ENCODE measurements around the gene C19orf81.

Gene C19orf81

DNA sequence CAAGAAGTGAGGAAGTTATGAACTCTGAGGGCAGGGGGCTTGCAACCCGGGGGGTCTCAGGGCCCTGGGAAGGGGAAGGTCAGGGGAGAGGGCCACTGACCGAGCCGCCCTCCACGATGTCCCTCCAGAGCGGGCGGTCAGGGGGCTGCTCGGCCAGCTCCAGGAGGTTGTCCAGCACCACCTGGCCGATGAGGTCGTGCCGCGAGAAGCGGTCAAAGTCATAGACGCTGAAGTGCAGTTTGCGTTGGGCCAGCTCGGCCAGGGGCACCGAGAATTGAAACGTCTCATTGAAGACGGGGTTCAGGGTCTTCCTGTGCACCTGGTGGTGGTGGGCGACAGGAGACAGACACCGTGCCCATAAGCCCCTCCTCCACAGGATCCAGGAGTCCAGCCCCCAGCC is 20.1 kb upstream of the C19orf81 start:
- no peak for DNase-seq (ENCODE audit: low read depth, low spot score)

DNA sequence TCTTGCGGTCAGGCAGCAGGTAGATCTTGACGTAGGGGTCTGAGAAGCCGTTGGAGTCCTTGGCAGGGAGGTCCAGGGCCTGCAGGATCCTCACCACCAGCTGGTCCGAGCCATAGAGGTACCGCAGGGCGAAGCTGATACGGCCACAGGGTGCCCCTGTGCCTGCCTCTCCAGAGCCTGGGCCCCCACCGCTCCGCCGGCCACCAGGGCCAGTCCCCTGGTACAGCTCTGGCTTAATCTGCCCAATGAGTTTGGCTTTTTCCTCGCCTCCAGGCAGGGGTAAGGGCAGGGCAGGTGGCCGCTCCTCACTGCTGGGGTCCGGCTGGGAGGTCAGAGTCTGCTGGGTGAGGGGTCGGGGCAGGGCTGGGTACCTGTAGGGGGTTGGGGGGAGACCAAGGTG is 19.4 kb upstream of the C19orf81 start:
- DNase-seq (ENCODE audit: low read depth, low spot score): no peak

DNA sequence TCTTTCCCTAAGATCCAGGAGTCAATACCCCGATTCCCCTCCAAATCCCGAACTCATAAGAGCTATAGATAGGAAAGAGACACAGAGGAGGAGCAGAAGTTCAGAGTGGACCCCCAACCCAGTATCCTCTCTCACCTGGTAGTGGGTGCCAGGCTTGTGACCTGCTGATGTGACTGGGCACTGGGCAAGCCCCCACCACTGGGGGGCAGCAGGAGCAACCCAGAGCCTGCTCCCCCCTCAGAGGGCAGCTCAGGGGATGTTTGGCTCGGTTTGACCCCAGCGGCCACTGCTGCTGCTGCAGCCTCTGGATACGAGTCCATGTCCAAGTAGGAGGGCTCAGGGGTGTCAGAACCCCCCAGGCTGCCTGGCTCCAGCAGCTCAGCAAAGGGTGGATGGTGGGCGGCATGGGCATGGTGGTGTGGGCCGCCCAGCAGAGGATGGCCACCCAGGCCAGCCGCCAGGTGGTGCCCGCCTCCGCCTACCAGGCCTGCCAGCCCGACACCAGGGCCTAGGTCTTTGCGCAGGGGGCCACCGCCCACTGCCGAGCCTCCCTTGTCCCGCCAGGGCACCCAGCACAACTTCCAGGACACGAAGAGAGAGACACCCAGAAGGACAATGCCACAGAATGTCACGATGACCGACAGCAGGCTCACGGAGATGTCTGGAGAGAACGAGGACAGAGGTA is 17.0 kb upstream of the C19orf81 start:
- DNase-seq (ENCODE audit: low read depth, low spot score): no peak

DNA sequence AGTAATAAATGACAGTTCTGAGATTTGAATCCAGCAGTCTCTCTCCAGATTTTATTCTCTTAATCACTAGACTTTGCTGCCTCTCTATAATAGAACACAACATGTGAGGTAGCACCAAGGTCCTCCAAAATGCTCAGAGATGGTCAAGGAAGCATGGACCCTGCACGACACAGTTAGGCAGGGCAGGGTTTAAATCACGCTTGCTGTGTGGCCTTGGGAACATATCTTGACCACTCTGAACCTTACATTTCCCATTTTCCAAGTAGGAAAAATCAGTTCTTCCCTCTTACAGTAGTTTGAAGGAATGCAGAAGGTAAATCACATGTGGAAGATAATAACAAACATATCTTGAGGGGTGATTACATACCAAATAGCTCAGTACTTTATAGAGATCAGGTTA is 15.9 kb upstream of the C19orf81 start:
- no peak for DNase-seq (ENCODE audit: low read depth, low spot score)

DNA sequence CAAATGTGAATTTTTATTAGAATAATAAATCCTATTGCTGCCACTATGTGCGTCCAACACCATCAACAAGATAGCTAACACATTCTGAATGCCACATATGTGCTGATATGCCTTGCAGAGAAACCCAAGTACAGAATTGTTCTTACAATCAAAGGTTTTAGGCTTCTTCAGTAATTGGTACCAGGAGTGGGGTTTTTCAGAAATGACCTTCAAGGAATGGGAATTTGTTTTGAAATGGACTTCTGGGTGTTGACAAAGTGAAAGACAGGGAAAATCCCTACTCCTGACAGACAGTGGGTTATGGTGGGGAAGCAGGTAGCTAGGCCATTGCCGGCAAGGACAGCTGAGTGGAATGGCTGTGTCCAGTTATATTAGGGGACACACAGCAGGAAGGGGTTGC is 15.3 kb upstream of the C19orf81 start:
- no peak for DNase-seq (ENCODE audit: low read depth, low spot score)

DNA sequence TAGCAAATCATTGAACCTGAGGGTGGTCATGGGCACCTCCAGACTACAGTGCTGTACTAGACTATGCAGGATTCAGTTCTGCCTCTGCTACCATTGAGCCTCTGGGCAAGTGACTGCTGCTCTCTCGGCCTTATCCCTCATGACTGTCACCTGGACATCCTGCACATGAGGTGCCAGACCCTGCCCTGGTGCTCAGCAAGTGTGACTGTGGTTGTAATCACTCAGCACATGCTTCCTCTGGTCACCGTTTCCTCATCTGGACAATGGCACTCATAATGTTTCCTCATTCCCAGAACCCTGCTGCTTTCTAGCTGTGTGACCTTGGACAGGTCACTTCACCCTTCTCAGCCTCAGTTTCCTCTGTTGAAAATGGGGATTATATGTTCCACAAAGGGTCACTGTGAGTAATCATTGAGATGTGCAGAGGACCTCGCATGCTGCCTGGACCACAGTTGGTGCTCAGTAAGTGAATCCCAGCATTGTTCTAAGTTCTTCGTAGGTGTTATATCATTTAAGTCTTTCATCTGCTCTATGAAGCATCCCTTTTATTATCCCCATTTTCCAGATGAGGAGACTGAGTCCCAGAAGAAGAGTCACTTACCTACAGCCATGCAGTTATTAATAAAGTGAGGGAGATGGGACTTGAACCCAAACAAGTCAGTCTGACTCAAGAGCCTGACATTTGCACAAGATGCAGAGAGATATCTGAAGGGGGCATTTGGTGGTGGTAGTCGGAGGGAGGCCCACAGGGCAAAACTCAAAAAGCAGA is 12.7 kb upstream of the C19orf81 start:
- no peak for DNase-seq (ENCODE audit: low read depth, low spot score)

DNA sequence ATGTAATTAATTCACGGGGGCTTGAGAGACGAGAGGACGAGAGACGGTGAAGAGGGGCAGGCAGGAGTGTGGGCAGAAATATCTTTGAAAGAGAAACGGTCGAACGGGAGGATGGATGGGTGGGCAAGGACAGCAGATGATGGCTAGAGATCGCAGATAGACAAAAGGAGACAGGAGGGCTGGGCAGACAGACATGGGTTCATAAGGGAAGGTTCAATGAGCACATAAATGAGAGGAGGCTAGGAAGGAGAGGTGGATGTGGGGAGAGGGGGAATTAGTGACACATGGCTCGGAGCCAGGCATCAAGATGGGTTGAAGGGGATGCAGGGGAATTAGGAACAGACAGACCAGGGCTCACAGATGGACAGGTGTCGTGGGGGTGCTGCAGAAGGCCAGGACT is 10.6 kb upstream of the C19orf81 start:
- no peak for DNase-seq (ENCODE audit: low read depth, low spot score)

DNA sequence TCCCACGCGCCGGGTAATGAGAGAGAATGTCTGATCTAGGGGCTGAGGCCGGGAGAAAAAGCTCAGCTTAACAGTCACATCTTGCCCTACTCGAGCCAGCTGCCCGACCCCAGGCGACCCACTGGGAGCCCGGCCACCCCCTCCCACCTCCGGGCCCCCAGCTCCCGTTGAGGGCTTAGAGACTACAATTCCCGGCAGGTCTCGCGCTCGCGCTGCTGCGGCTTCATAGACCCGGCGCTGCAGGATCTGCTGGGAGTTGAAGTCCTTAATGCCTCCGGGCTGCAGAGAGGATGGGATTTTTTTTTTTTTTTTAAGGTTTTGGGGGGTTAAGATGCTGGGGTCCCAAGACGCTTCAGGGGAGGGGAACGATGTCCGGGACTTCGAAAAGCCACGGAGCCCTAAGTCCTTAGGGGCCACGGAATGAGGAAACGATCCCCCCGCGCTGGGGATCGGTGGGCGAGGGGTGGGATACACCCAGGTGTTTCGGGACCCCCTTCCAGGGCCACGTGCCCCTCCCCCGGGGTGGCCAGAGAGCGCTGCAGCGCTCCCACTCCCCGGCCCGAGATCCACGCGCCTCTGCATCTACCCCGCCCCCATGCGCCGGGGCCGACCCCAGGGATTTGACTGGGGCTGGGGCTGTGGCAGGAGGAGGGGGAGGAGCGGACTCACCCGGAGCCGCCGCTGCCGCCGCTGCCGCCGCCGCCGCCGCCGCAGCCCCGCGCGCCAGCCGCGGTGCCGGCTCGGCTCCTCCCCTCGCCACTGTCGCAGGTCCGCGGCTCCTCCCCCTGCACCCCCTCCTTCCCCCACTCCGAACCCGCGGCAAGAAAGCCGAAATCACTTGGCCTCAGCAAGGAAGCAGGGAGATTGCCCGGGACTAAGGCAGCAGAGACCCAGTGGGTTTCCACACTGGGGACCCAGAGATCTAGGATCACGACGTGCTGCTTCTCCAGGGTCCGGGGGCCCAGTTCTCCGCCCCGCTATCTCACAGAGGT is 9.8 kb upstream of the C19orf81 start, which contains the start of gene SYT3:
TSS of gene SYT3 (minus strand) at position 761 of the 992 bp plus-strand sequence. CDS start 2,470 bp downstream, outside the sequence.
- no peak for DNase-seq (ENCODE audit: low read depth, low spot score)

DNA sequence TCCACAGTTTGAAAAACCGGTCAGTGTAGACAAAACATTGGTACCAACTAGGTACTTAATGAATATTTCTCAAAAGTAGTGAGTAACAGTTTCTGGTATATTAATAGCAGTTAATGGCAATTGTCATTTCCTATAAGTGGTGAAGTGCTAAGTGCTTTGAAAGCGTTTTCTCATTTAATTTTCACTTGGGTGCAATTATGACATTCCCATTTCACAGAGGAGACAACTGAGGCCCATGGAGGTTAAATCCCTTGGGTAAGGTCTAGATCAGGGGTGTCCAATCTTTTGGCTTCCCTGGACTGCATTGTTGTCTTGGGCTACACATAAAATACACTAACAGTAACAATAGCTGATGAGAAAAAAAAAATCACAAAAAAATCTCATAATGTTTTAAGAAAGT is 8.9 kb upstream of the C19orf81 start:
- DNase-seq (ENCODE audit: low read depth, low spot score): no peak

DNA sequence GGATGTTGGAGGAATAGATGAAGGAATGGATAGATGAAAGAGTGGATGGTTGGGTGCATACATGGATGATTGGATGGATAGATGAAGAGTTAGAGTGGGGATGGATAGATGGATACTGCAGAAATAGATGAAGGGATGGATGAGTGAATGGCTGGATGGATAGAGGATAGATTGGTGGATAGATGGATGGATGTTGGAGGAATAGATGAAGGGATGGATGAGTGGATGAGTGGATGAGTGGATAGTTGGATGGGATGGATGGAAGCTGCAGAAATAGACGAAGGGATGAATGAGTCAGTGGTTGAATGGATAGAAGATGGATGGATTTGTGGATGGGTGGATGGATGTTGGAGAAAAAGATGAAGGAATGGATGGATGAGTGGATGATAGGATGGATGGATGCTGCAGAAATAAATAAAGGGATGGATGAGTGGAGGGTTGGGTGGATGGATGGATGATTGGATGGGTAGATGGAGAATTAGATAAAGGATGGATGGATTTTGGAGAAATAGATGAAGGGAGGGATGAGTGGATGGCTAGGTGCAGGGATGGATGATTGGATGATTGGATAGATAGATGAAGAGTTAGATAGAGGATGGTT is 4.8 kb upstream of the C19orf81 start:
- DNase-seq (ENCODE audit: low read depth, low spot score): no peak

DNA sequence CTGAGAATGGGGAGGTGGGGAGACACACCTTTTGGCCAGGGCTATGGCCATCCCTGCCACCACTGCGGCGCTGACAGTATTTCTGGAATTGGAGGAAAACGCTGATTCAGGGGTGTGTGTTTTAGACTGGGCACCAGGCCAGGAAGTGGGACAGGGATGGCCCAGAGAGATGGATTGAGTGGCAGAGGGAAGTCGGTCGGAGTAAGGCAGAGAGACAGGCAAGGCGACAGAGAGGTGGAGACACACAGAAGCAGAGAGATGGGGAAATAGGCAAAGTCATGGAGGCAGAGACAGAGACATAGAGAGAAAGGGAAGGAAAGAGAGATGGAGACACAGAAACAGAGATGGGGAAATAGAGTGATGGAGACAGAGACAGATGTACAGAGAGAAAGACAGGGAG is 4.1 kb upstream of the C19orf81 start:
- no peak for DNase-seq (ENCODE audit: low read depth, low spot score)

DNA sequence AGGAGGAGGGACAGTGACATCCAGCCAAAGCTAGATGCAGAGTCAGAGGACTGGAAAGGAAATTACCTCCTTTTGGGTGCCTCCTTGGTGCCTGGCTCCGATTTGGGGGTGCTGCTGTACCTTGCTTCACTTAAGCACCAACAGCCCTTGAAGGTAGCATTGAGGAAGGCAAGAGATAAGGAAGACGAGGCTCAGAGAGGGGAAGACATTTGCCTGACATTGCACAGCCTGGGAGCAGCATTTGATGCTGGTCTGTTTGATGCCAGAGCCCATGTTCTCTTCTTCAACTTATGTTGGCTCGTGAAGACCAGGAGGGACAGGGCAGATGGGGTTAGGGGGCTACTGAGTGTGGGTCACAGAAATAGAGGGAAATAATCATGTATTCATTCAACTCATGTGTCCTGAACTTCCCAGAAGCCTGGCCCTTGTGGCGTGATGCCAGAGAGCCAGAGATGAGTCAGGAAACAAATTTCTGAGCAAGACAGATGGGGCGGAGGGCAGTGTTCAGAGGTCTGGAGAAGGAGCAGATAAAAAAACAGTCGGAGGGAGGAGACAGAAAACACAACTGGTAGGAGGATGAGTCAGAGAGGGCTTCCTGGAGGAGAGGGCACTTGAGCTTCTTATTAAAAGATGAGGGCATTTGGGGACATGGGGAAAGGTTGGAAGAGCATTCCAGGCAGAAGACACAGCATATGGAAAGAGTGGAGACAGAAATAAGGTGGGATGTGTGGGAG is 3.0 kb upstream of the C19orf81 start:
- no peak for DNase-seq (ENCODE audit: low read depth, low spot score)

DNA sequence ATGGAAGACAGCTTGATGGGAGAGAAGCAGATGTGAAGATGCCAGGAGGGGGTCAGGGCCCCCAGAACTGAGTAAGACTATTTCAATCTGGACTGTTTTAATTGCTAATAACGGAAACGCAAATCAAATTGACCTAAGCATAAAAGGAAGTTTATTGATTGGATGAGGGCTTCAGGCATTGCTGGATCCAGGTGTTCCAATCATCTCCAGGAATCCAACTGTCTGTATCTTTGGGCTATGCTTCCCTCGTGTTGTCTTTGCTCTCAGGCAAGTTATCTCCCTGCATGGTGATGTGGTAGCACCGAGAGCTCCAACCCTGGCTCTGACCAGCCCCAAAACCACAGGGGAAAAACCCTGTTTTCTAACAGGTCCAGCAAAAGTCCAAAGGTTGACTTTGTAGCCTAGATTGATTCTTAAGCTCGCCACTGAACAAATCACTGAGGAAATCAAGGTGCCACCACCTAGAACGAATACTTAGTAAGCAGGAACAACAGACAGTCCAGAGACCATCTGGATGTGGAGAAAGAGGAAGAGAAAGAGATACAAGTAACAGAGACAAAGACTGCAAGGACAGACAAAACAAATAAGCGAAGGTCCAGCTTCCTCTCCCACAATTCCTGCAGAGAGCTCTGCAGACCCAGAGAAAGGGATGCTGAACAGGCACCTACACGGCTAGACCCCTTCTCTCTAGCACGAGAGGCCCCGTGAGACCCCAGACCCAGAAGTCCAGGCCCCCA is 1.2 kb upstream of the C19orf81 start:
- DNase-seq (ENCODE audit: low read depth, low spot score): no peak

DNA sequence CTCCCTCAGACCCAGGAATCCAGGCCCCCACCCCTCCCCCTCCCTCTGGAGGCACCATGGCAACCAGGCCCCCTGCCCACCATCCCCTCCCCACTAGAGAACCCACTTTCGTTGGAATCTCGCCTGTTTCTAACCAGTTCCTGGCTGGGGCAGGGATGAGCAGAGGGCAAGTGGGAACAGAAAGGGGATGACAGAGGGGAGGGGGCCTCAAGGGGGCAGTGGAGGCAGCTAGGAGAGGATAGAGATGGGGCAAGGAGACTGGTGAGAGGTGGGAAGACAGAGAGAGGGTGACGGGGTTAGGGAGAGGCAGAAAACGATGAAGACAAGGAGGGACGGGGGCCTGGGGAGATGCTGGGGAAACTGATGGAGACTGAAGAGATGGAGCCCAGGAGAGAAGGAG is 586 bp upstream of the C19orf81 start:
- no peak for DNase-seq (ENCODE audit: low read depth, low spot score)

DNA sequence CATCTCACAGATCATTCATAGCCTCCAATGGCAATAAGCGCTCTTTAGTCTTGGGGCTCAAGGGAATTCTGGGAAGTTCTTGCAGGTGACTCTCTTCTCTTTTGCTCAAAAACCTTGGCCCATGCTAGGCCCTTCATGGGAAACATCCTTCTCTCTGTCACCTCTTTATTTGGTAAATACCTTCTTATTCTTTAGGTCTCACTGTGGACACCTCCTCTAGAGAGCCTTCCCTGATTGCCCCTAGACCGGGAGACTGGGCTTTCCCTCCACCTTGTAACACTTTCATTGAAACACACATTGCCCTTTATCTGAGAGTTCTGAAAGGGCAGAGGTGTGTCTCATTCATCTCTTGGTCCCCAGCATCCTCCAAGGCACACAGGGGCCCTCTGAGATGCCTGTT is 1.9 kb downstream of the C19orf81 start:
- DNase-seq (ENCODE audit: low read depth, low spot score): no peak

DNA sequence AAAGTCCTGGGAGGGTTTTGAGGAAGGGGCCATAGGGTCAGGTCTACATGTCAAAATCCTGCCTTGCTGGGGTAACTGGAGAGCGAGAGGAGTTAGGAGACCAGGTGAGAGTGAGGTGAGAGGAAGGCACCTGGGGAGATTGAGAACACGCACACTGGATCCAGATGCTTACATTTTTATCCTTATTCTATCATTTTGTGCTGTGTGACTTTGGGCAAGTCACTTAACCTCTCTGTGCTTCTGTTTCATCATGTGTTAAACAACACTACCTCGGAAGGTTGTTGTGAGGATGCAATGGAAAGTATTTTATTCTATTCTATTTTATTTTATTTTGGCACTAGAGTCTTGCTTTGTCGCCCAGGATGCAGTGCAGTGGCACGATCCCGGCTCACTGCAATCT is 3.5 kb downstream of the C19orf81 start:
- DNase-seq (ENCODE audit: low read depth, low spot score): no peak

DNA sequence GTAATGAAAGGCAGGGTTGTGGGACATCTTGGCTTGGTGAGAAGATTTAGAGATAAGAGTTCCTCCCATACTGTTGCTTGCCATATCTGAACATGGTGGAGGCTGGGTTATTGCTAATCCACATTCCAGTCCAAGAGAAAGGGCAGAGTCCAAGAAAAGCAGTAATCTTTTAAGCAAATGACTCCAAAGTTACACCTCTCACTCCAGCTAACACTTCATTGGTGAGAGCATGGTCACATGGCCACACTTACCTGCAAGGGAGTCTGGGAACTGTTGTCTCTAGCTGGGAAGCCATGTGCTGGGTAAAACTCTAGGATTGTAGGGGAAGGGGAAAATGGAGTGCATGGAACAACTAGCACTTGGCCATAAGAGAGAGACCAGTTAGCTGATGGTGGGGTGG is 5.6 kb downstream of the C19orf81 start:
- no peak for DNase-seq (ENCODE audit: low read depth, low spot score)

DNA sequence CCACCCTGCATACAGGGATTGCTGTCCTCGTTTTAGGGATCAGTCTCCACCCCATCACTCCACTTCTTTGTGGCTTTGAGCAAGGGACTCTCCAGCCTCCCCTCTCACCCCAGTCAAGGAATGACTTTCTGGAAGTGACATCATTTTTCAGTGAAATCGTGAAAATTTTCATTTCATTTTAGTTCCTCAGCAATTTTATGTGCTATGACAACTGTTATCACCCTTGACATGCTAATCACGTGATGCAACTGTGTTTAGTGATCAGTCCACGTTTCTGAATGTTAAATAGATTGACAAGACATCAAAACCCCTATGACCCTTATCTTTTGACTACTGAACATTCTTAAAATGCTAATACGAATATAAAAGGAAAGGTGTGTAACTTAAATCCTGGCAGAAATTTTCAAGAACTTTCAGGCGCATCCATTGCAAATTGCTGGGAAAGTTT is 8.0 kb downstream of the C19orf81 start:
- DNase-seq (ENCODE audit: low read depth, low spot score): no peak

DNA sequence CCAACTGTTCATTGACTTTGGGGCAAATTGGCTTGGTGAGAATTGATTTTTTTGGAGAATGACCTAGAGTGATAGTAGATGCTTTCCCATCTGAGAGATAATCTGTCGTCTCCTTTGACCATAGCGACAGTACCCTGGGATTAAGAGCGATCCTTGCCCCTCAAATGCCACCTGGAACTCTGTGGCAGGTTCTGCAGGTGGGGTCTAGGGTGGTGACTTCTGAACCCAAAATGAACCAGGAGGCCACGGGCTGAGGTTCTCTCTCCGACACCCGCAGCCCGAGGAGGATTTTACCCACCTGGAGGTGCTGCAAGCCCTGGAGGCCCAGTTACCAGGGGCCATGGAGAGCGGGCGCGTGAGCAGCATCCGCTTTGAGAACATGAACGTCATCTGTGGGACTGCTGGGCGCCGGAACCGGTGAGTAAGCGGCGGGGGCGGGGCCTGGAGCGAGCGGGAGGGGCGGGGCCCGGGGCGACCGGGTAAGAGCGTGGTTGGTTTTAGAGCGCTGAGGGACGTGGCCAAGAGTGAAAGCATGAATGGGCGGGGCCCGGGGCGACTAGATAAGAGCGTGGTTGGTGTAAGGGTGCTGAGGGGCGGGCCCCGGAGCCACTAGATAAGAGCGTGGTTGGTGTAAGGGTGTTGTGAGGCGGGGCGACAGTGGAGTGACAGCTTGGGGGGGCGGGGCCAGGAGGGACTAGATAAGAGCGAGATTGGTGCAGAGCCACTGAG is 8.6 kb downstream of the C19orf81 start:
- DNase-seq (ENCODE audit: low read depth, low spot score): no peak

Data from brain pericyte (primary cell).